Immature natural killer cell (primary cell): ENCODE data around the gene CDKN2B. TPM values are rescaled to one million over a fixed set of nuclear protein-coding genes. Genes with fewer than 3 reads are reported as not detected.
A peak's percentile ranks its signal among the peaks of the same experiment; 100 is the strongest.
"Not testable (repeated sequence)": the region's sequence is repeated elsewhere in the genome, so short reads cannot be mapped to it uniquely, and the experiment has no call there.

Source experiments
- DNase-seq, 3 donors: peaks; one replicate each; pipeline ENCODE4 v3.0.0; 2022; ENCODE audit warnings: mixed read lengths in 1 of 3
- H3K27ac Mint-ChIP-seq, 6 donors: one replicate each; pipeline ENCODE4 v1.8.0; 2020; ENCODE audit warnings: mixed read lengths in 6 of 6, mild to moderate bottlenecking in 5 of 6, inconsistent platforms in 4 of 6, moderate library complexity in 3 of 6
- H3K27me3 Mint-ChIP-seq, 3 donors: one replicate each; pipeline ENCODE4 v1.8.0; 2020 to 2021; ENCODE audit warnings: low read depth in 3 of 3, mild to moderate bottlenecking in 3 of 3, mixed read lengths in 3 of 3, moderate library complexity in 3 of 3, inconsistent platforms in 1 of 3
- H3K36me3 Mint-ChIP-seq, 3 donors: one replicate each; pipeline ENCODE4 v1.8.0; 2020; ENCODE audit warnings: mixed read lengths in 3 of 3, inconsistent platforms in 2 of 3, mild to moderate bottlenecking in 2 of 3
- H3K4me1 Mint-ChIP-seq, 2 donors: one replicate each; pipeline ENCODE4 v1.8.0; 2020; ENCODE audit warnings: inconsistent platforms in 2 of 2, mild to moderate bottlenecking in 2 of 2, mixed read lengths in 2 of 2, moderate library complexity in 1 of 2
- H3K4me3 Mint-ChIP-seq, 5 donors: one replicate each; pipeline ENCODE4 v1.8.0; 2020; ENCODE audit warnings: mild to moderate bottlenecking in 5 of 5, mixed read lengths in 5 of 5, inconsistent platforms in 3 of 5, moderate library complexity in 3 of 5
- H3K9me3 Mint-ChIP-seq, 6 donors: one replicate each; pipeline ENCODE4 v1.8.0; 2020; ENCODE audit warnings: mild to moderate bottlenecking in 6 of 6, mixed read lengths in 6 of 6, inconsistent platforms in 4 of 6, moderate library complexity in 3 of 6
- polyA plus RNA-seq, 3 donors: library from polyadenylated mRNA; unstranded; fragments of 300-500 nt; fragmentation: Illumina TruSeq; gene quantifications; one replicate each; pipeline ENCODE4 v1.2.3, GENCODE V29; 2021

The CDKN2B gene
- polyA plus RNA-seq, 3 donors from 2014 or later, result 0.40 to 0.50 TPM; not detected in 1

DNA sequence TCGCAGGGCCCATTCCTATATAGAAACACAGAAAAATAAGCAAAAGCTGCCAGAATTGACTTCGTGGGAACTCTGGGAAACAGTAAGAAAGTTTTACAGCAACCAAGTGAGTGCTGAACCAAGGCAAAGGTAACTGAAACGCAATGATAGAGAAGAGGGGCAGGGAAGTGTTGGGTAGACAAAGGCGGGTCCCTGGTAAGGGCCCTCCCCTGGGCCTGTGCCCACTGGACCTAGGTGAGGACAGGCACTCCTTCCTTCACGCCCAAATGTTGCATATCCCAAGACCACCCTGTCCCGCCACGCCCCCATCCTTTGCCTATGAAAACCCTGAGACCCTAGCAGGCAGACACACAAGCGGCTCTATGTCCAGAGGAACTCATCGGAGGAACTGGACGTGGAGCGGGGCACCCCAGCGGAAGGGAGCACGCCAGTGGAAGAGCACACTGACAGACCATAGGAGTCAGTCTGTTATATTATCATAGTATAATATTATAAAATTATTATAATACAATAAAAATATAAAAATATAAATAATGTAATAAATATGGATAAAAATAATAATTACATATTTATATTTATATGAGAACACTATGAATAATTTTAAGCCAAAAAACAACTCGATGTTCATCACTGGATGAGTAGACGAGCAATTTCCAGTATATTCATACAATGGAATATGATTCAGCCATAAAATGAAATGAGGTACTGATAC, 42.8 kb downstream of the CDKN2B start:
- peaks cover 20 to 36% of the 10 kb centered on the region in 2 donors for H3K4me1 Mint-ChIP-seq
- H3K9me3 Mint-ChIP-seq, result peaks cover 10 to 45% (median 16%) of the 10 kb centered on the region in 6 donors
- peaks cover 60 to 82% (median 69%) of the 10 kb centered on the region in 3 donors for H3K27me3 Mint-ChIP-seq
- peak overlapping the region in 2 of 5 donors; percentile 1 to 38 for H3K4me3 Mint-ChIP-seq
- no peak overlapping the region for H3K27ac Mint-ChIP-seq
- no peak for DNase-seq
- peaks cover 0 to 7% (median 0%) of the 10 kb centered on the region in 3 donors for H3K36me3 Mint-ChIP-seq

DNA sequence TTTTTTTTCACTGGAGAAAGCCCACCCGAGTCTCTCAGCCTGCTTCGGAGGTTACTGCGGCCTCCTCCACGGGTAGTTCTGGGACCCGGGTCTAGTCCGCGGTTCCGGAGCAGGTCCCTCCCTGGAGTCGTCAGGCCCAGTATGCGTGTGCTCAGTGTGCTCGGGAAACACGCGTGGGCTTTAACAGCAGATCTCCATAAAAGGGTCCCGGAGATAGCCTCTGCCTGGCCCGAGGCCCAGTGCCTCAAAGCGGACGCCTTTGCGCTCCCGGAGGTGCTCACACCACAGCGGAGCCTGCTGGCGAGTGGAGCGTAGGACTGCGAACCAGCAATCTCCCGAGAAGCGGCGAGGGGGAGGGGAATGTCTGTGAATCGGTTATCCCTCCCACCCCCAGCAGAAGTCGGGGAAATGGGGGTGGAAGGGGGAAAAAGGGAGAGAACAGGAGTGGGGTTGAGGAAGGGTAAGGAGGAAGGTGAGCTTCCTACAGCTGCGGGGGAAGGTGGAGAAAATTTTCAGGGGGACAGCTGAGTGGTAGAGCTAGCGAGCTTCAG, 43.6 kb downstream of the CDKN2B start:
- Mint-ChIP-seq H3K27ac (peak overlapping the region in 1 of 6 donors; percentile 23), H3K27me3 (peaks cover 56 to 83% (median 63%) of the 10 kb centered on the region in 3 donors), H3K4me3 (peak overlapping the region; percentile 43 to 79 (median 61)), H3K9me3 (peaks cover 9 to 42% (median 16%) of the 10 kb centered on the region in 6 donors), H3K4me1 (peaks cover 19 to 33% of the 10 kb centered on the region in 2 donors), H3K36me3 (peaks cover under 1 to 5% (median 1%) of the 10 kb centered on the region in 3 donors)
- DNase-seq, result no peak

- DNase-seq, result peak; percentile 42 to 60 (median 53)
- Mint-ChIP-seq H3K36me3 (peaks cover 2 to 5% (median 3%) of the 10 kb centered on the region in 3 donors), H3K27ac (peak overlapping the region in 2 of 6 donors; percentile 22 to 23), H3K4me3 (peak overlapping the region; percentile 43 to 79 (median 61)), H3K9me3 (peaks cover 9 to 39% (median 15%) of the 10 kb centered on the region in 6 donors), H3K27me3 (peaks cover 50 to 80% (median 60%) of the 10 kb centered on the region in 3 donors), H3K4me1 (peaks cover 19 to 33% of the 10 kb centered on the region in 2 donors)
These were observed 44.1 kb downstream of the CDKN2B start for GRCh38 chr9:21964925-21965385.

- Mint-ChIP-seq H3K36me3 (peaks cover 0 to 3% (median 2%) of the 10 kb centered on the region in 3 donors), H3K4me1 (peaks cover 10 to 12% of the 10 kb centered on the region in 2 donors), H3K27ac (no peak overlapping the region), H3K4me3 (no peak overlapping the region), H3K27me3 (peaks cover 28 to 46% (median 31%) of the 10 kb centered on the region in 3 donors), H3K9me3 (peaks cover 3 to 16% (median 8%) of the 10 kb centered on the region in 6 donors)
- no peak for DNase-seq
These were observed 47.5 kb downstream of the CDKN2B start for GRCh38 chr9:21961569-21961968.

DNA sequence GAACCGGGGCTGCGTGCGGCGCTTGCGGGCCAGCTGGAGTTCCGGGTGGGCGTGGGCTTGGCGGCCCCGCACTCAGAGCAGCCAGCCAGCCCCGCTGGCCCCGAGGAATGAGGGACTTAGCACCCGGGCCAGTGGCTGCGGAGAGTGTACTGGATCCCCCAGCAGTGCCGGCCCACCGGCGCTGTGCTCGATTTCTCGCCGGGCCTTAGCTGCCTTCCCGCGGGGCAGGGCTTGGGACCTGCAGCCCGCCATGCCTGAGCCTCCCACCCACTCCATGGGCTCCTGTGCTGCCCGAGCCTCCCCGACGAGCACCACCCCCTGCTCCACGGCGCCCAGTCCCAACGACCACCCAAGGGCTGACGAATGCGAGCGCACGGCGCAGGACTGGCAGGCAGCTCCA, 49.8 kb downstream of the CDKN2B start:
- peaks cover 12 to 29% (median 16%) of the 10 kb centered on the region in 3 donors for H3K27me3 Mint-ChIP-seq
- H3K4me1 Mint-ChIP-seq, result not testable (repeated sequence)

GRCh38 chr9:21958833-21959232, 50.3 kb downstream of the CDKN2B start:
- Mint-ChIP-seq H3K4me3 (no peak overlapping the region), H3K4me1 (no peaks in the 10 kb centered on the region), H3K27ac (no peak overlapping the region), H3K36me3 (peaks cover 0 to 3% (median 2%) of the 10 kb centered on the region in 3 donors), H3K9me3 (peaks cover 0 to 13% (median 6%) of the 10 kb centered on the region in 6 donors), H3K27me3 (peaks cover 8 to 28% (median 11%) of the 10 kb centered on the region in 3 donors)
- DNase-seq, result no peak

More for the DNA sequence above, 49.8 kb downstream of the CDKN2B start:
- not testable (repeated sequence) for H3K4me3 Mint-ChIP-seq, DNase-seq, H3K27ac Mint-ChIP-seq, H3K36me3 Mint-ChIP-seq
- H3K9me3 Mint-ChIP-seq, result peaks cover 0 to 15% (median 6%) of the 10 kb centered on the region in 6 donors

Other genes with a start within 250 kb of the CDKN2B start
- 10 to 100 TPM in 1 of 3 donors, 1 to 10 TPM in 2; 7.3 to 10.6 (median 8.6) TPM for gene MTAP, start 206.7 kb downstream of the CDKN2B start, polyA plus RNA-seq
- 1 to 10 TPM; 2.3 to 8.3 (median 2.6) TPM for gene CDKN2A, start 14.9 kb downstream of the CDKN2B start, polyA plus RNA-seq
- gene CDKN2B-AS1, start 14.5 kb downstream of the CDKN2B start, polyA plus RNA-seq, result under 1 TPM in 1 of 3 donors, not detected in 2; 0.55 TPM